IPS-NIHi11 (cell line): ENCODE measurements around the gene SH3TC2.
A peak's percentile ranks its signal among the peaks of the same experiment; 100 is the strongest.

ENCODE experiments used
- DNase-seq: peaks from one replicate; pipeline ENCODE4 v3.0.0; 2012; ENCODE audit warnings: mixed read lengths, low spot score

The SH3TC2 gene

DNA sequence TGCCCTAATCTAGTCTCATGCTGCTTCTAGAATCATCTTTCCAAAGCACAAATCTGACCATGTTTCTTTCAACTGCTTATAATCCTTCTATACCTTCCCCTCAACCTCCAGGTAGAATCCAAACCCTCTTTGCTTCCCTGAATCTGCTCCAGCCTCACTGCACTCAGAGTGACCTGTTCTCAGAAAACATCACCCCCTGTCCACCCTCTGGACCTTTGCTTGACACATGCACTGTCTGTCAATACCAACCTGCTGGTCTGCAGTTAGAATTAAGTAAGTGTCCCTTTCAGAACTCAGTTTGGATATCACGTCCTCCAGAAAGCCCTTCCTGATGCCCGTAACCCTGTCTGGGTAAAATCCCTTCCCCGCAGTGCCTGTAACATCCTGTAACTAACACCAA, 63.1 kb downstream of the SH3TC2 start:
- DNase-seq, result no peak

DNA sequence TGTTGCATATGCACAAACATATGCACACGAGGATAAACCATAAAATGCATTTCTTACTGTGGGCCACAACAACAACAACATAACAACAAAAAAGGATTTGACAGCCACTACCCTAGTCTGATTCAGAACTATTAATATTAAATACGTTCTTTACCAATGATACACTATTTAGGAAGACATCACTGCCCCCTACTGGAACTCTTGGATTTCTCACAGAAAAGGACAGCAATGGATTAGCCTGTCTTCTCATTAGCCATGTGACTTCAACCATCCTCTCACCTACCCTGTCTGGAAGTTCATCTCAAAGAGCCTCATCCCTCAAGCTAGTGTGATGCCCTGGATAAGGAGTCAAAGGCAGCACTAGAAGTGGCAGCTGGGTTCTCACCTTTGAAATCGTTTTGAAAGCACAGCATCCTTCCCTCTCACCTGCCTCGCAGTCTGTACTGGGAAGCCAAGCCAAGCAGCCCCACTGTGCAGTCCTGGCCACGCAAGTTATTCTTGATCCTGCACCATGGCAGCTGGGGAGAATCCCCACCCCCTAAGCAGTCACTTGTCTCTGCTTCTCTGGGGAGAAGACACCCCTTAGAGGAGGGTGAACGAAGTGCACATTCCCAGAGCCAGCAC, 64.6 kb downstream of the SH3TC2 start:
- peak; percentile 41 for DNase-seq

DNA sequence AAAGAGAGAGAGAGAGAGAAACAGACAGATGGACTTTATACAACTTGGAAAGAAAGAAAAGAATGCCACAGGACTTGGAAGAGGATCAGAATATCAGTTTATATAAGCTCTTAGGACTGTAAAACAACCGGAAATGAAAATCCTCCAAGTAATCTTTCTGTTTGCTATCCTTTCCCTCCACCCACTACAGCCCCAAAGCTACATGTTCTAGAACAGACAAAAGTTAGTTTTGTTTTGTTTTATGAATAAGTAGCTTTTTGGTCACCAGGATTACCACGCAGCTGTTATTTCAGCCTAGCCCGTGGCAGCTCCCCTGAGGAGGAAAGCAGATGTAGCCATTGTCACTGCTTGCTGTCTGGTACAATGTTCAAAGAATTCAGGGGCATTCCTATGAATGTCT, 66.6 kb downstream of the SH3TC2 start:
- no peak for DNase-seq

DNA sequence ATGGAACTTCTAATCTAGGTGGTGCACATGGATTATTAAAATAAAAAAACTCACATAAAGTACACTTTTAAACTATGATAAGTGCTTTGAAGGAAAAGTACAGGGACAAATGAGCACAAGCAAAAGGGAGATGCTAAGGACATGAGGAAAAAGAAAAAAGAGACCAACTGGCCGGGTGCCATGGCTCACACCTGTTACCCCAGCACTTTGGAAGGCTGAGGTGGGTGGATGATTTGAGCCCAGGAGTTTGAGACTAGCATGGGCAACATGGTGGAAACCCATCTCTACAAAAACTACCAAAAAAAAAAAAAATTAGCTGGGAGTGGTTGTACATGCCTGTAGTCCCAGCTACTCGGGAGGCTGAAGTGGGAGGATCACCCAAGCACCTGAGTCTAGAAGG, 67.1 kb downstream of the SH3TC2 start:
- DNase-seq, result no peak

DNA sequence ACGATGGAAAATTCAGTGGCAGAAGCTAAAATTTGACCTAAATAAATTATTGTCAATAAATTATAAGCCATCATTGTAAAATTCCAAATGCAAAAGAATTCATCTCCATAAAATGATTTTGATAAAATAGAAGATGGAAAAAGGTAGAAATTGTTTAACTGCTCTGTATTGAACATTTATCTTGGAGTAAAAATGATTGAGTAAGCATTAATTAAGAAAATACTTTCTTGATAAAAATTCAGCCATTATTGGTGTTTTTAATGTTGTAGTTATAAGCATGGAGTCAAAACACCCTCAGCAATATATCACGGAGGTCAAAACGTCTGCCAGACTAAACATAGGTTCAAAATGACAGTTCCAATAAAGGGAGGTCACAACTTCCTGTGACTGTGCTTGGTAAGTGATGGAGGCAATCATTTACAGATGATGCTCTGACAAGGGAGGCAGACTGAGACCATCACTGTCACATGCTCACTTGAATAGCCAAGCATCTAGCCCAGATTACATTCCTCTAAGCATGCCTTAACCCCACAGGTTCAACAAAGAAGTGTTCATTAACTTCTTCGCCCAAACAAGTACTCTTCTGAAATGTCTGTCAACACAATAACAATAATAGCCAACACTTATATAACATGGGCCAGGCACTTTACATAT, 69.5 kb downstream of the SH3TC2 start:
- DNase-seq, result no peak

DNA sequence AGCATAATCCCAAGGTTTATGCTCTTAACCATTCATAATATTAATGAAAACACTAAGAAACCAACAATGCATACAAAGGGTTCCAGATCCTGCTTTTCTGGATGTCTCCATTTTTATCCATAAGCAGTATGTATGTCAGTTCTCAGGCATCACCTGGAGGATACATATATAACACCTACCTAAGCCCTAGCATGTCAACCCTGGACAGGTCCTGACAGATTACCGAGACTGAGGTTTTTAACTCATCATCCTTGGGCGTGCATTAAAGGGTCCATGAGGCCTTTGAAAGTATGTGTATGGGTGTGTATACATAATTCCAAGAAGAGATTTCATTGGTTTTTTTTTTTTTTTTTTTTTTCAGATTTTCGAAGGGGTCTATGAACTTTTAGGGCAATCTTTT, 70.6 kb downstream of the SH3TC2 start:
- no peak for DNase-seq

DNA sequence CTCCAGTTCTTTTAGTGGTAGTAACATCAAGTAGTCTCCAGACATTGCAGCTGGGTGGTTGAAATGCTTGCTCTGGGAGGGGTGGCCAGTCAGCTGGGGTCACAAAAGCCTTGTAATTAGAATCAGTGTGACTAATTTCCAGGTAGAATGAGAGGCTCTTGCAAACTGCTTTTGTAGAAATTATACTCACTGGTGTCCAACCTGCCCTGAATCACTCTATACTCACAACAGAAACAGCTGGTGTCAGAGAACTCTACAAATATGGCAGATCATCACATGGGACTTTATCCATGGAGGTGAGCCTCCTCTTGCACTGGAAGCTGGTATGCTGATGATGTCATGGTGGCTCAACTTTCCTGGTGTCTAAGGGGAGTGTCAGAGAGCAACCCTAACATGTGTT, 71.3 kb downstream of the SH3TC2 start:
- DNase-seq, result no peak

DNA sequence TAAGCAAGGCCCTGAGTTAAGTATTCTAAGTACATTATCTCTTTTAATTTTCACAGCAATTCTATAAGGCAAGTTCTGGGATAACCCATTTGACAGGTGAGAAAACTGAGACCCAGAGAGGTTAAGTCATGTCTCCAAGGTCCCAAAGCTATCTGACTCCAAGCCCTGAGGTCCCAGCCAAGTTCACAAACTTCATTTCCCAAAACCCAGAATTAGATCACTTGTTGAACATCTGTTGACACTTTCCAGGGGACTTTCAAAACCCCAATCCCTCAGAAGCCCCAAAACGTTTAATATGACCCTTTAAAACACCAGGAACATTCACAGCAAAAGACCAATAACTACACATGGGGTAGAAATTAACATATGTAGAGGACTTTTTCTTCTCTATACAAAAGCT, 72.0 kb downstream of the SH3TC2 start:
- DNase-seq, result no peak

DNA sequence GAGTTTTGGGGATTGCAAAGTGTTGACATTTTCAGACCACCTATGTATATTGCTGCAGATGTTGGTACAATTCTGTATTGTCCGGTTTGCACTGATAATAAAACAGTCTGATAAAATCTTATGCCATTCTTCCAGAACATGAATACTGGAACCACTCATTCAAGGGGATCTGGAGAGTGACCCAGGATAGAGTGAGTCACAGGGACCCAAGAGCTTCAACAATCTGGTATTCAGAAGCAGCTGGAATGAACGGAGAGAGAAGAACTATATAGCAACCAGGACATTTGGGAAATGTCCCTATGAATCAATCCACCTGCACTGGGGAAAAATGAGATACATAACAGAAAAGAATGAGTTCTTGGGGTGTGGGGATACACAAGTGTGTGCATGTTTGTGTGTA, 73.3 kb downstream of the SH3TC2 start:
- no peak for DNase-seq

DNA sequence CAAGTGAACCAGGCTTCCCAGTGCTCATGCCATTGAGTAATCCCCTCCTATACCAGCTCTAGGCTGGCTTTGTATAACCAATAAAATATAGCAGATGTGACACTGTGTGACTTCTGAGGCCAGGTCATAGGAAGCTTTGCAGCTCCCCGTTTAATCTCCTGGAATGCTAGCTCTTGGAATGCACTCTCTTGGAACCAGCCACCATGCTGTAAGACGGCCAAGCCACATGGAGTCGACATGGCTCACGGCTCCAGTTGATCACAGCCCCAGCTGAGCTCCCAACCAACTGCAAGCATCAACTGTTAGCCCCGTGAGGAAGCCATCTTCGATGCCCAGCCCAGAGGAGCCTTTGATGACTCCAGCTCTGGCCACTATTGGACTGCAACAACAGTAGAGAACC, 74.5 kb downstream of the SH3TC2 start:
- no peak for DNase-seq

DNA sequence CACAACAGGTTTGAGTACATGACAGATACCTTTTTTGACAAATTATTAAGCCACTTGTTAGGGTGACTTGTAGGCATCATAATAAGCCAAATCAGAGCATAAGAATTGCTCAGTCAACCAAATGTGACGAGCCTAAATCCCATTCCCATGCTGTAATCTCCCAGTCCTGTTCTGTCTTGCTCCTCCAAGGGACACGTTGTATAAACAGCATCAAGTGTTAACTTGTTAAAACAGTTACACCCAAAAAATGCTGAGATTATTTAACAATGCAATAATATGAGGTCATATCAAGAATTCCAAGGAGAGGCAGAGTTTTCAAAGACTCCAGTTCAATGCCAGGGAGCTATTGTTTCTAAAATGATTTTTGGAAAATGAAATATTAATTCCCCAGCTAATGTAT, 76.2 kb downstream of the SH3TC2 start:
- DNase-seq, result no peak

DNA sequence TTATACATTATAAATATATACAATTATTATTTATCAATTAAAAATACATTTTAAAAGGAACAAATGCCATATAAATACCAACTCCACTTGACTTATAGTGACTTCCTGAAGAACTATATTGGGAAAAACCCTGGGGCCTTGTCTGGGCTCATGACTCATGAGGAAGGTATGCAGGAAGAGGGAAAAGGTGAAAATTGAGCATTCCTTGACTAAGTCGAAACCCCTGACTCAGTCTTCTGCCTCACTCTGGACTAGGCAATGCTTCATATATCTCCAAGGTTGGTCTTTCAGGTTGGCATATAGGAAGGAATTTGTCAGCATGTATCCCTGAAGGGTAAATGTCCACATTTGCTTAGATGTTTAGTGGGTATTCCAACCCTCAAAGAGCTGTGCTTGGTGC, 78.5 kb downstream of the SH3TC2 start:
- peak; percentile 46 for DNase-seq

DNA sequence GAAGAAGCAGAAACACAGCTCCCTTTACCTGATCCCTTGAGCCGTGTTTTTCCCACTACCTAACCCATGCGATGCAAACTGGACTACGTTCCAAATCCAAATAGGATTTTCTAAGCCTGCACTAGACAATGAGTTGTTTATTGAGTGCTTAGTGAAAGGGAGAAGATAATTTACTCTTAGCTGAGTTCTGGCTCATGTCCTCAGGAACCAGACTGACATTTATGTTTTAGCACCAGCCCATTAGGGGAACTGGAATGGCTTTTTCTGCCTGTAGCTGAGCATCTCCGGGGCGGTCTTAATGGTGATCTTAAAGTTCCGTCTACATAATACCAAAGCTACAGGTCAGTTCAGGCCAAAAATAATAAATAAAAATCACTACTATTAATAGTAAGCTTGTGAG, 81.5 kb downstream of the SH3TC2 start:
- DNase-seq, result no peak

DNA sequence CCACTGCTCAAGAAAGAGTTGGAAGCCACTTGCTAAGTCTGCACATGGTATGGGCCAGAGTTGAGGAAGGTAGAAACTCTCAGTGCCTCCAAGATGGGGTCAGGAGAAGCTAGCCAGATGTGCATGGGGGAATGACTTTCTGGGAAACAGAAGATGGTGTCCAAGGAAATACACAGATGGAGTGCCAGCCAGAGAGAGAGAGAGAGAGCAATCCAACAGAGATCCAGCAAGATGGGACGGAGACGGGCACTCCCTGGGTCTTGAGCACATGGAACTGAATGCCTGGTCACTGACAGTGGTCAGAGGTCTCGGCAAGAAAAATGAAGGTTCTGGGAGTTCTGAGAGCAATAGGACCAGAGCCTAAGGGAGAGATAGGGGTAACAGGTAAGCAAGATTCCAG, 82.1 kb downstream of the SH3TC2 start:
- DNase-seq, result no peak

DNA sequence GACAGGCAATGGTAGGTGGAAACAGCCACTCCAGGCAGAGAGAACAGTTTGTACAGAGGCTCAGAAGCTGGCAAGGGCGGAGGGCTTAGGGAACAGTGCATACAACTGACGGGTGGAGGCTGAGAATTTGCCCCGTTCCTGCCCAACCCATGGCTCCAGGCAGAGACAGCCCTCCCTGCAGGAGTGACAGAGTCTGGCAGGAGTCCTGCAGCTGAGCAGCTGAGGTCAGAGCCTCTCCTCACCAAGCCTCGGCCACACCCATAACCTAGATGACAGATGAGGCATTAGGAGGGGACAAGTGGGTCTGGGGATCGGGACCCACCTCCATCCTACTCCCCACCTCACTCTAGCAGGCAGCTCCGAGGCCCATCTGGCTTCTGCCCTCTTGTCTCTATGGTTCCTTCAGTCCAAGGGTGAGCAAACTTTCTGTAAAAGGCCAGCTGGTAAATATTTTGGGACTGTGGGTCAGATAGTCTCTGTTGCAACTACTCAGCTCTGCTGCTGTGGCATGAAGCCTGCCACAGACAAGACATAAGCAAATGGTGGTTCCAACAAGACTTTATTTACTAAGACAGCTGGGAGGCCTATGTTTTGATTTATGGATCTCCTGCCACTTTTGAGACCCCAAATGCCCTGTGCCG, 83.7 kb downstream of the SH3TC2 start:
- DNase-seq, result no peak

DNA sequence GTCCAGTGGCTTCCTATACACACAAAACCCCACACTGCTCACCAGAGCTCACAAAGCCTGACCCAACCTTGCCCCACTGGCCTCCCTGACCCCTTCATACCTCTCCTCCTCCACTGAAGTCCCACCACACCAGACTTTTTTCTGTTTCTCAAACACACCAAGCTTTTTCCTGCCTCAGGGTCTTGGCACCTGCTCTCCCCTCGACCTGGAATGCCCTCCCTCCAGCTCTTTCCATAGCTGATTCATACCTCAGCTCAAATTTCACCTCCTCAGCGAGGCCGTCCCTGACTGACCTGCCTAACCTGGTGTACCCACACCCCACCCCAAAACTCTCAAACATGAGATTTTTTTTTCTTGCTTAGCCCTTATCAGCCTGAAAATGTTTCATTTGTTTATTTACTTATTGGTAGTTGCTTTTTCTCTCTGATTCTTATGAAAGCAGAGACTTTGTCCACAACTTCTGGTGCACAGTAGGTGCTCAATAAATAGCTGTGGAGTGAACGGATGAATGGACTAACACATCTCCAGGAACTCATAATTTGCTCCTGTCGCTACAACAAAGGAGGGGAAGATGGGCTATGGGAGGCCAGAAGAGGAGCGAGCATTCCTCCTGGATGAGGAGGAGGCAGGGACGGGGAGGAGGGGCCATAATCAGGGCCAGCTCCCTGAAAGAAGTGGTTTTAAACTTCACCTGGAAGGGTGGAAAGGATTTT, 84.3 kb downstream of the SH3TC2 start:
- no peak for DNase-seq

DNA sequence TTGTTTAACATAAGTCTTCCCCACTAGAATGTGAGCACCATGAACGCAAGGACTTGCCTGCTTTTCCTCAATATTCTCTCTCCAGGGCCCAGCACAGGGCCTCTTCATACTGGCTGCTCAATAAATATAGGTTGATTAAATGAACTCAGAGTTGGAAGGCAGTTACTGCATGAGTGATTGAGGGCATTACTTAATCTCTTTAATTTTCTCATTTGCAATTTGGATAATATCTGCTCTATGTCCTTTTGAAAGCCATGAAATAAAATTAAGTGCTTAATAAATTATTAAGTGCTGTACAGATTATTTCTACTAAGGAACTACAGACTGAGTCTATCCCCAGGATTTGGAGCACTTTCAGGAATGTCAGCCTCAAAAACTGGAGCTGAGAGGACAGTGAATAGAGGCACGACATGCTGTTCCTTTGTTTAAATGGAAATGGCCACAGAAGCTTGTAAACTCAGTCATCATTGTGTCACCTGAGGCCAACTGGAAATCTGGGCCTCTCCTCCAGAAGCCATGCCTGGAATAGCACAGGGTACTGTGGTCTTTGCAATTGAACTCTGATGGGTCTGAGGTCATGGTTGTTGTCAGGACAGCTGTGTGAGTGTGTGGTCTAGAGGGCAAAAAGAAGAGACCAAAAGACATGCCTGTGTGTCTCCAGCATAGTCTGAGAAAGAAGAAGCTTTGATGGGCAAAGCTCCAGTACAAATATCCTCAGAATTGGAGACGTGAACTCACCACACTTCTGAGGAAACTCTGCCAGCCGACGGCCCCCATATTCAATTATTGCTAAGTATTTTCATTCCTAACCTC, 86.1 kb downstream of the SH3TC2 start:
- peak; percentile 36 for DNase-seq

DNA sequence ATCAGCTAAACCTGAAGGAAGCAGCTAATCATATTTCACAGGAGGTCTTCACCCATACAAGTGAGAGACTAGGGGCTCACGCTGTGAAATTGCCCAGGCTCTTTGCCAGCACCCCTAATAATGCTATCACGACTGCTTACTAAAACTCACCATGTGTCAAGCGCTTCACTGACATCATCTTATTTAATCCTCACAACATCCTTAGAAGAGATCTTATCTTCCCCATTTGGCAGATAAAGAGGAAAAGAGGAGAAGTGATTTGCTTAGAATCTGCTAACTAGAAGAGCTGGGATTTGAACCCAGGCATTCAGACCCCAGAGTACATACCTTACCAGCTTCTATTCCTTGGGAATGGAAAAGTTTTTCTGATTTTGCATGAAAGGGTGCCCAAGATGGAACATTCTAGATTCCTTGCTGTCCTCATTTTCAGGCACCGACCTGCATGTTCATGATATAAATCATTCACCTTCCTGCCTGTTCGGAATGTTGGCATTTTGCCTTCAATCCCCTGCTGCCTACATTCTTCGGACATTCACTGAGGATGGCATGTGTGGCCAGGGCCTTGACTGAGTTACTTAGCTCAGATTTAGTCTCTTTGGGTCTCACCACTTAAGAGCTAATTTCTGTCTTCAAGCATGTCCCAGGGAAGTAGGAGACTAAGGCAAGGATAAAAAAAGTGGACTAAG, 88.1 kb downstream of the SH3TC2 start:
- no peak for DNase-seq

DNA sequence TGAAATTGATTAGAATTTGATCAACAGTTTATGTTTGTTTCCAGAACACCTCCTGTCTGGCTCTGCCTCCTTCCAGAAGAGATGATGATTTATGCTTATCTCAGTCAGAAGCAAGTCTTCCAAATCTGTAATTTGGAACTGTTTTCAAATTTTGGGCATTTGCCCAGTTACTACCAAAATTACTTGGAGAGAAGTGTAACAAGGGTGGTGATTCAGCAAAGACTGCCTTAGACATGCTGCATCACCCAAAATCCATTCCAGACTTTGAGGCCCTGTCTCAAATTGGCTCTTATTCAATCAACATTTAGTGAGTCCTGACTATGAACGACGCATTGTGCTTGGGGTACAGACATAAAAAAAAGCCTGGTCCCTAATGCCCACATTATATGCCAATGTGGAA, 89.4 kb downstream of the SH3TC2 start:
- DNase-seq, result no peak

DNA sequence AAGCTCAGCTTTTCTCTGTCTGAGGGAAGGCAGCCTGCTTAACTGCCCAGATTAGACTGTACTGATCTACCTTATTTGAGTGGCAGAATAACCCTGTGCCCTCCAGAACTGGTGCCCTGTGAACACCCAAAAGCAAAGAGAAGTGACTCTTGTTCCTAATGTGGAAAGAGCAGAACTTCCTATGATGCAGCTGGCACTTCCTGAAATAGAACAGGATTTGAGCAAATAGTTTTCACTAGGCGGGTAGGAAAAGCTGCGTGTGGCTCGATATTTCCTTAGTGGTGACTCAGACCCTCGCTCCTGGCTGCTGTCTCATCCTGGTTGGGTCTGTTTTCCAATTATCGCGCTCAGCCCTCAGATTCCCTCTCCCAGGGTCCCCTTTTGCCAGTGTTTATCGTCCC, 89.9 kb downstream of the SH3TC2 start:
- no peak for DNase-seq

DNA sequence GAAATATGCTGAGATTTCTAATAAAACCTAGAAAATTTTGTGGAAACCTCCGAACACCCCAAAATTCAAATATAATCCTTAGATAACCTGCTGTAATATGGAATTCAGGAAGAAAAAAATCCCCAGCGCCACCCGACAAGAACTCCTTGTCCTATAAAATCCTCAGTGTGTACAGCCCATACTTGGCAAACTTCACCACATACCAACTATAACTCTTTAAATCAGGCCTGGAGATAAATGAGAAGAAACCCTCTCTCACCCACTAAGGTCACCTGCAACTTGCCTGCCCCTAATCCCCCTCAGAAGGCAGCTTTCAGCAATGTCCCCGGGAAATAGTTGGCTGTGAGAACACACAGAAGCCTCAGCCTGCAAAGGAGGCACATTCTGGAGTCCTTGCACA, 90.5 kb downstream of the SH3TC2 start:
- no peak for DNase-seq

DNA sequence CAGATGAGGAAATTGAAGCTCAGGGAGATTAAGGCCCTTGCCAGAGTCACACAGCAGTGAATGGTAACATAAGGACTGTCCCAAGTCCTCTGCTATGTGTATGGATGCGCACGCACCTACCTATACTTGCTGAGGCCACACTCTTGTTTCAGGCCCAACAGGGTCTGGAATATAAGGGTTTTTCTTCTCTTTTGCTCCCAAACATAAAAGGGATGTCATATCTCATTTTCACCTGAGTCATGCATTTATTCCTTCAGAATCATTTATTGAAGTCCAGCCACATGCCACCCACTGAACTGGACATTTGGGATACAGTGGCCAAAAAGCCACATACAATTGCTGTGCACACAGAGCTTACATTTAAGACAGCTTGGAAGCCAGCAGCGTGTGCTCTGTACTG, 92.0 kb downstream of the SH3TC2 start:
- no peak for DNase-seq
